ENCODE results near the gene NEK6.

Gene NEK6

DNA sequence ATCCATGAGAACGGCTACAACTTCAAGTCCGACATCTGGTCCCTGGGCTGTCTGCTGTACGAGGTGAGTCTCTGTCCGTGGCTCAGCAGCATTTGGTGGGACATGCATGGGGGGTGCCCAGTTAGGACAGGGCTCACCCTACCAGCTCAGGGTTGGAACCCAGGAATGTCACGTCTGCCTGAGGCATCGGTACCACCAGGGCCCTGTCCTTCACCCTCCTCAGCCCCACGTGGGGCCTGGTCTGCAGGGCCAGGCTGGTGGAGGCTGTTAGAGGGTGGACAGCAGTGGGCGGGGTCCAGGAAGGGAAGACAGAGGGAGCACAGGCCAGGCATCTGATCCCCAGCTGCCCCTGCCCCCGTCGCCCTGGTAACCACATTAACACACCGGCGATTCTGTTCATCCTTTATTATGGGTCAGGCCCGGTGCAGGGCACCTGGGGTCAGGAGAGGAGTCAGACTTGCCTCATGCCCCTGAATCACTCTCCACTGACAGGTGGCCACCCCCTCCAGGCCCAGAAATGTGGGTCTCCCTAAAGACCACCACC is 81.9 kb downstream of the NEK6 start:
- no peak for TF ChIP-seq FOXM1 (IDR thresholded peaks at IDR 0.05; ENCODE audit: borderline replicate concordance, low read depth)
- no peak for TF ChIP-seq TEAD4 (IDR thresholded peaks at IDR 0.05)

DNA sequence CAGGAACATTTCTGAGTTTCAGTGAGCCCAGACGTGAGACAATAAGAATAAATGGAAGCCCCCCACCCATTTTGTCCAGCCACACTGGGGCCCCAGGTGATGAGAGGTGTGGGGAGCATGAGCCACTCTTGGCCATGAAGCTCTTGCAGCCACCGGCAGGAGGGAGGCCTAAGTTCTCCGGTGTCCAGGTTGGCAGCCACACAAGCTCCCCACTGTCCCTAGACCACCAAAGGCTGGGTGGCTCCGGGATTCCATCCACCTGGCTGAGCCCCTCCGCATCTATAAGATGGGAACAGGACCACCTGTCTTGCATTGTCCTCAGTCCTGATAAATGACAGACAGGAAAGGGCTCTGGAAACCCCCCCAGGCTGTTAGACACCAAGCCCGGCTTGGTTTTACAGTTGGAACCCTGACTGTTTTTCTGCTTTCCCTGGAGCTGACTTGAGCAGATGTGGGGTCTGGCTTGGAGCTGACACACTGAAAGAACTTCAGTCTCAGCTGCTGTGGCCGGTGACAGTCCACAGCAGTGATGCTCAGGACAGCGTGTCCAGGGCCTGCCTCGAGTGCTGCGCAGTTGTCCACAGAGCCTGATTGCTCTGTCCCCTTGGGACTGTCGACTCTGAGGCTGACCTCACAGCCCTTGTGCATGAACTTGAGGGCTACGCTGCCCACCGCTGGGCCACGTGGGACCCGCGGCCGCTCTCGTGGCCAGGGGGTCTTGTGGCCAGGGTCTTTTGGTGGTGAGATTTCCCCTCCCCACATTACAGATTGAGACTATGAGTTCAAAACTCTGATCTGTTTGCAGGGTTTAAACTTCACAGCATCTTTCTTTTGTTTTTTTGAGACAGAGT is 82.7 kb downstream of the NEK6 start:
- no peak for TF ChIP-seq YY1 (IDR thresholded peaks at IDR 0.05; ENCODE audit: low read depth)
- TF ChIP-seq, protein P1, sequence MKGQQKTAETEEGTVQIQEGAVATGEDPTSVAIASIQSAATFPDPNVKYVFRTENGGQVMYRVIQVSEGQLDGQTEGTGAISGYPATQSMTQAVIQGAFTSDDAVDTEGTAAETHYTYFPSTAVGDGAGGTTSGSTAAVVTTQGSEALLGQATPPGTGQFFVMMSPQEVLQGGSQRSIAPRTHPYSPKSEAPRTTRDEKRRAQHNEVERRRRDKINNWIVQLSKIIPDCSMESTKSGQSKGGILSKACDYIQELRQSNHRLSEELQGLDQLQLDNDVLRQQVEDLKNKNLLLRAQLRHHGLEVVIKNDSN (IDR thresholded peaks at IDR 0.05) = no peak
- TF ChIP-seq FOXM1 (IDR thresholded peaks at IDR 0.05; ENCODE audit: borderline replicate concordance, low read depth) = no peak
- TF ChIP-seq ZBTB7A (IDR thresholded peaks at IDR 0.05; ENCODE audit: low read depth) = no peak
- no peak for TF ChIP-seq TAF1 (IDR thresholded peaks at IDR 0.05; ENCODE audit: low read depth)
- no peak for TF ChIP-seq TEAD4 (IDR thresholded peaks at IDR 0.05)
- no peak for TF ChIP-seq RAD21 (IDR thresholded peaks at IDR 0.05; ENCODE audit: low read depth)
- TF ChIP-seq TCF12 (IDR thresholded peaks at IDR 0.05; ENCODE audit: low read depth) = no peak

DNA sequence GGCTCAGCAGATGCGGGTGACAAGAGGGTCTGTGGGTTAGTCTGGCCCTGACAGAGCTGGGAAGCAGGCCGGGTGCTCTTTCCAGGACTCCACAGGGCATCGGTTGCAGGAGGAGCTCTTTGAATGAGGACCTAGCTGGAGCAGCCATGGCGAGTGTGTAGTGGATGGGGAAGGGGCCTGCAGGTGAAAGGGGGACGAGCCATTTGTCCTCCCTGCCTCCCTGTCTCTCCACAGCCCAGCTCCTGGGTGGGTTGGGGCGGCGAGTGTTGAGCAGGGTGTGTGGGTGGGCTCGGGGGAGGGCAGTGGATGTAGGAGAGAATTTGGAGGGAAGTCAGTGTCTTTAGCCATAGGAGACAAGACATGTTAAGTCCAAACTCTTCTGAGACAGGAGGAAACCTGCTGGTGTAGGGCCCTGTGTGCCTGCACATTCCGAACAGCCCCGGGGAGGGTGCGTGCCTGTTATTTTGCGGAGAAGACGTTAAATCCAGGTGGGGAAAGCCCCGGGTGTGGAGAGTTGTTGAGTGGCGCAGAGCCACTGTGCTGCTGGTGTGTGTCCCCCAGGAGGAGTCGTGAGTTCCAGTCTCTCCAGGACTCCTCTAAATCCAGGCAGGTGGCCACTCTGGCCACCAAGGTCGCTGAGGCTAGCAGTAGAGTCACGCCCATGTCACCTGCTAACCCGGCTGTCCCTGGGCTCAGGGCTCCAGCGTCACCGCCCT is 83.9 kb downstream of the NEK6 start:
- no peak for TF ChIP-seq EGR1 (IDR thresholded peaks at IDR 0.05)
- no peak for TF ChIP-seq RAD21 (IDR thresholded peaks at IDR 0.05; ENCODE audit: low read depth)
- TF ChIP-seq, protein P1 (IDR thresholded peaks at IDR 0.05) = no peak

DNA sequence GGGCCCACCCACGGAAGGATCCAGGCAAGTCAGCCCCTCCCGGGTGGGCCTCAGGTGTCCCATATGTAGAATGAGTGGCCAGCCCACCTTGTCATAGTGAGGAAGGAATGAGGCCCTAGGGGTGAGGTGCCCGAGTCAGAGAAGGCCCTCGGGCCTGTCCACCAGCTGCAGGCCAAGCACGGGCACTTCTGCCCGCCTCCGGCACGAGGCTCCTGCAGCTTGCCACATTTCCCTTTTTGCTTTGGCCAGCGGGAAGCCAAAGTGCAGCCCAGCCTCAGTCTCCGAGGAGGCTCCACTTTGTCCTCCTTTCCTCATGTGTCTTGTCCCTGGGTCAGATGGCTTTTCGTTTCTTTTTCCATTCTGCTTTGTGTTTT is 84.6 kb downstream of the NEK6 start:
- TF ChIP-seq RAD21 (IDR thresholded peaks at IDR 0.05; ENCODE audit: low read depth) (no peak), TCF12 (IDR thresholded peaks at IDR 0.05; ENCODE audit: low read depth) (no peak), YY1 (IDR thresholded peaks at IDR 0.05; ENCODE audit: low read depth) (no peak), NFIC (IDR thresholded peaks at IDR 0.05) (no peak), CREB1 (IDR thresholded peaks at IDR 0.05; ENCODE audit: low read depth) (no peak), CEBPB (IDR thresholded peaks at IDR 0.05) (no peak), ZBTB7A (IDR thresholded peaks at IDR 0.05; ENCODE audit: low read depth) (no peak)
- TF ChIP-seq, protein P2, sequence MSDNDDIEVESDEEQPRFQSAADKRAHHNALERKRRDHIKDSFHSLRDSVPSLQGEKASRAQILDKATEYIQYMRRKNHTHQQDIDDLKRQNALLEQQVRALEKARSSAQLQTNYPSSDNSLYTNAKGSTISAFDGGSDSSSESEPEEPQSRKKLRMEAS (IDR thresholded peaks at IDR 0.05) = no peak
- TF ChIP-seq, protein P3, sequence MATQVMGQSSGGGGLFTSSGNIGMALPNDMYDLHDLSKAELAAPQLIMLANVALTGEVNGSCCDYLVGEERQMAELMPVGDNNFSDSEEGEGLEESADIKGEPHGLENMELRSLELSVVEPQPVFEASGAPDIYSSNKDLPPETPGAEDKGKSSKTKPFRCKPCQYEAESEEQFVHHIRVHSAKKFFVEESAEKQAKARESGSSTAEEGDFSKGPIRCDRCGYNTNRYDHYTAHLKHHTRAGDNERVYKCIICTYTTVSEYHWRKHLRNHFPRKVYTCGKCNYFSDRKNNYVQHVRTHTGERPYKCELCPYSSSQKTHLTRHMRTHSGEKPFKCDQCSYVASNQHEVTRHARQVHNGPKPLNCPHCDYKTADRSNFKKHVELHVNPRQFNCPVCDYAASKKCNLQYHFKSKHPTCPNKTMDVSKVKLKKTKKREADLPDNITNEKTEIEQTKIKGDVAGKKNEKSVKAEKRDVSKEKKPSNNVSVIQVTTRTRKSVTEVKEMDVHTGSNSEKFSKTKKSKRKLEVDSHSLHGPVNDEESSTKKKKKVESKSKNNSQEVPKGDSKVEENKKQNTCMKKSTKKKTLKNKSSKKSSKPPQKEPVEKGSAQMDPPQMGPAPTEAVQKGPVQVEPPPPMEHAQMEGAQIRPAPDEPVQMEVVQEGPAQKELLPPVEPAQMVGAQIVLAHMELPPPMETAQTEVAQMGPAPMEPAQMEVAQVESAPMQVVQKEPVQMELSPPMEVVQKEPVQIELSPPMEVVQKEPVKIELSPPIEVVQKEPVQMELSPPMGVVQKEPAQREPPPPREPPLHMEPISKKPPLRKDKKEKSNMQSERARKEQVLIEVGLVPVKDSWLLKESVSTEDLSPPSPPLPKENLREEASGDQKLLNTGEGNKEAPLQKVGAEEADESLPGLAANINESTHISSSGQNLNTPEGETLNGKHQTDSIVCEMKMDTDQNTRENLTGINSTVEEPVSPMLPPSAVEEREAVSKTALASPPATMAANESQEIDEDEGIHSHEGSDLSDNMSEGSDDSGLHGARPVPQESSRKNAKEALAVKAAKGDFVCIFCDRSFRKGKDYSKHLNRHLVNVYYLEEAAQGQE (IDR thresholded peaks at IDR 0.05; ENCODE audit: low read depth) = no peak
- TF ChIP-seq, protein P1 (IDR thresholded peaks at IDR 0.05) = no peak

DNA sequence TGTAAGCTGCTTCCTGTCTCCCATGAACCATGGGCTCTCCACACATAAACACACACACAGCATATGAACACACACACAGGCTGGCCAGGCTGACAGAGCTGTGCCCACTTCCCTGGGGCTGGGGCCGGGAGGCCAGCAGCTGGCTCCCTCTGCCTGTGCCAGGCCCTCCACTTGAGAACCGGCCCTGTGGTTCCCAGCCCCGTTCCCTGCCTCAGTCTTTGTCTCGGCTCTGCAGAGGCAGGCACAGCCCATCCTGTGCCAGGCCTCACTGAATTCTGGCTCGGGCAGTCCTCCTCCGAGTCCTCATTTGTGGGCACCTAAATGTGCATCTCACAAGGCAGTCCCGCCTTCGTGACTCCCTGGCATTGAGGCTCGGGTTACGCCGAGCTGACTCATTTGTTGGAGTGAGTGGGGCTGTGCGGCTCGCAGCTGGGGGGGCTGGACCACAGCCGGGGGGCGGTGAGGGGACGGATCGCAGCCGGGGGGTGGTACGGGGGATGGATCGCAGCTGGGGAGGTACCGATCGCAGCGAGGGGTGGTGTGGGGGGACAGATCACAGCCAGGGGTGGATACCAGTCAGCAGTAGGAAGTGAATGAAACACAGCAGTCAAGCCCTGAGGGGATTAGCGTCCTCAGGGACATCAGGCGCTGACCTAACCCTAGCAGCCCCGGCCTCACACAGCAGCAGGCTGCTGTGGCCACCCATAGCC is 85.2 kb downstream of the NEK6 start:
- TF ChIP-seq, protein P3 (IDR thresholded peaks at IDR 0.05; ENCODE audit: low read depth) = no peak
- TF ChIP-seq TAF1 (IDR thresholded peaks at IDR 0.05; ENCODE audit: low read depth) = no peak
- TF ChIP-seq, protein P2 (IDR thresholded peaks at IDR 0.05) = peak; percentile 55; the same call in 1 of the 2 replicates
- peak; percentile 21; the same call in 1 of the 2 replicates for TF ChIP-seq NFIC (IDR thresholded peaks at IDR 0.05)
- no peak for TF ChIP-seq TCF12 (IDR thresholded peaks at IDR 0.05; ENCODE audit: low read depth)
- TF ChIP-seq, protein P1 (IDR thresholded peaks at IDR 0.05) = no peak
- no peak for TF ChIP-seq YY1 (IDR thresholded peaks at IDR 0.05; ENCODE audit: low read depth)
- TF ChIP-seq FOXM1 (IDR thresholded peaks at IDR 0.05; ENCODE audit: borderline replicate concordance, low read depth) = no peak
- peak; percentile 90 for TF ChIP-seq ZBTB7A (IDR thresholded peaks at IDR 0.05; ENCODE audit: low read depth)
- TF ChIP-seq EP300 (IDR thresholded peaks at IDR 0.05; ENCODE audit: borderline replicate concordance) = peak; percentile 49
- TF ChIP-seq EGR1 (IDR thresholded peaks at IDR 0.05) = no peak
- 0 out of 2 replicates have a peak, but pooled peaks have one; percentile 8 for TF ChIP-seq RAD21 (IDR thresholded peaks at IDR 0.05; ENCODE audit: low read depth)

Data from Ishikawa (cell line).